NCI-H187 (cell line): ENCODE results near the gene TMPRSS2.
A peak's percentile ranks its signal among the peaks of the same experiment; 100 is the strongest.

Source experiments
- DNase-seq, 2 experiments: peaks; one replicate each; lab custom pipeline; 2025; lab: John Stamatoyannopoulos, UW

Gene TMPRSS2

DNA sequence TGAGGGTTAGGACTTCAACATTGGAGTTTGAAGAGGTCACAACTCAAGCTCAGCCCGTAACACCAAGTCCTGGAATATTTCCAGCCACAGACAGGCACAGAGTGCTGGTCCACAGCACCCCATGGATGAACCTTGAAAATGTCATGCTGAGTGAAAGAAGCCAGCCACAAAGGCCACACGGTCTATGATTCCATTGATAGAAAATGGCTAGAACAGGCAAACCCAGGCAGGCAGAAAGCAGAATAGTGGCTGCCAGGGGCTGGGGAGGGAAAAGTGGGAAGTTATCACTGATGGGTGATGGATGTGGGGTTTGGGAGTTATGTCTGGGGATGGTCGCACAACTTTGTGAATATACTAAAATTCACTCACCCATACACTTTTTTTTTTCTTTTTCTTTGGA lies 60.6 kb downstream of the TMPRSS2 start:
- no peak for DNase-seq

GRCh38 chr21:41446586-41446985 lies 61.4 kb downstream of the TMPRSS2 start:
- DNase-seq = no peak

DNA sequence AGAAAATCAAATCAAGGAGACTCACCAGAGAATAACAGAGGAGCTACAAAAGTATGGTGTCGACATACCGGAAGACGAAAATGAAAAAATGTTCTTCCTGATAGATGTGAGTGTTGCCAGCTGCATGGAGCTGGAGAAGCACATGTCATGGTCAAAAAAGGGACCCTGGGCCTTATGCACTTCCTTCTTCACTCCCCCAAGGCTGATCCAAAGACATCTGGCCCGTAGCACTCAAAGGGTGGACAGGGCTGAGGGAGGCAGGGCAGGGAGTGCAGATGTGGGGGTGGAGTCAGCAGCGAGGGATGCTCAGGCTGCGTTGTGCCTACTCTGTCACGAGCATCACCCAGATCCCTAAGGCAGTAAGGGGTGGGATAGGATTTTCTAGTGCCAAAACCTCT lies 62.5 kb downstream of the TMPRSS2 start:
- no peak for DNase-seq

DNA sequence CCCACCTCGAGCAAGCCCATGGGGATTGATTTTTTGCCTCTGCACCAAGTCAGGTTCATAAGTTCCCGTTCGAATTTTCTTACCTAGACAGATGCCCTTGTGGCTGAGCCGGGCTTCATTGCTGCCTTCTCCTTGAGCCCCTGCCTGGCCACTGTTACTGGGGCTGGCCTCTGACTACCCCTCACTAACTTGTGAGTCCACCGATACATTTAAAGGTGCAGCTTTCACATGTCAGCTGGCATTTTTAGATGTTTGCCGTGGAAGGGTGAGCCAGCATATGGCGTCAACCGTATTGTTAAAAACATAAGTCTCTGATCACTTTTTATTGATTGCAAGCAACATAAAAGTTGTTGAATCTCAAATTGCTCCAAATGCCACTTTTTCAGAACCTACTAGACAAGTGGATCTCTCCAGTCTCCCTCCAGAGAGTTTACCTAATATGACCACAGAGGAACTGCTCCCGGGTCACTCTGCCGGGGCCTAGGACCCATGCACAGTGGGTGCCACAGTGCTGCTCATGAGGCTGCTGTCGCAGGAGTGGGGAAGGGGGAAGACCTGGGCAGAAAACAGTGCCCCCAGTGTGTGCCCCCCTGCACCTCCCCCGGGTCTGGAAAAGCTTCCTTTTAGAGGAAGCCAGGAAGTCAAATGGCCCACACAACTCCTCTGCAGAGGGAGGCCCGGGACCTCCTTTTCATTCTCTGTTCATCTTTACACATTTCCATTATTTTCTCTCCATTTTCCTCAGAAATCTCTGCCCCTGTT lies 63.1 kb downstream of the TMPRSS2 start:
- DNase-seq = no peak

DNA sequence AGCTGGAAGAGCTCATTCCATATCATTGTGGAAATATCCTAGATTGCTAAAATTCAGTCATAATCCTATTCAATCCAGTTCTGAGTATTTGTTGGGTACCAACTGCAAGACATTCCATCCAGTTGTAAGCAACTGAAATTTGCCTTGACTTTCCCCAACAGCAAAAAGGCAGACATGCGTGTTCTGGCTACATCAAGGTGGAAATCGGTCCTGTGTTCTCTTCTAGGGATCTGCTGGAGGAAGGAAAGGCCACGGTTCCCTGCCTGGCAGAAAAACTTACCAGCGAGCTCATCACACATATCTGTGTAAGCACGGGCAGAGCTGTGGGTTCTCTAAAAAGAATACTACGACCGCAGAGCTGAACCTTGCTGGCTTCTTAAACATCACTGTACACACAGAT lies 64.4 kb downstream of the TMPRSS2 start:
- DNase-seq = no peak

DNA sequence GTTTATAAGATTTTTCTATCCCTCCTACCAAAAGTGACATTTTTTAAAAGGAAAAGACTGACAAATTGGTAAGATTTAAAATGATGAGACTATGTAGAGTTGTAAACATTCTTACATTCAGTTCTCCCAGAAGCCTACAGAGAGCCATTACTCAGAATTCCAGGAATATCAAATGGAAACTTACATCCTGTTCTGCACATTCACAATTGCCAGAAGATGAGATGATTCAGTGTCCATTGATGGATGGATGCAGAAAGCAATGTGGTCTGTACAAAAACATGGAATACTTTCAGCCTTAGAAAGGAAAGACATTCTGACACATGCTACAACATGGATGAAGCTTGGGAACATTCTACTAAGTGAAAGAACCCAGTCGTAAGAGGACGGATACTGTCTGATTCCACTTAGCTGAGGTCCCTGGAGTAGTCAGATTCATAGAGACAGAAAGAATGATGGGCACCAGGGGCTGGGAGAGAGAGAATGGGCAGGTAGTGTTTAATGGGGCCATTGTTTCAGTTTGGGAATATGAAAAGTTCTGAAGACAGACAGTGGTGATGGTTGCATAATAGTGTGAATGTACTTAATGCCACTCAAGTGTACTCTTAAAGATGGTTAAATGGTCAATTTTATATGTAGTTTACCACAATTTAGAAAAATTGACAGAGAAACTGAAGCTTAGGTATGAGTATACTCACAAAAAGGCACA lies 65.3 kb downstream of the TMPRSS2 start:
- DNase-seq = no peak

DNA sequence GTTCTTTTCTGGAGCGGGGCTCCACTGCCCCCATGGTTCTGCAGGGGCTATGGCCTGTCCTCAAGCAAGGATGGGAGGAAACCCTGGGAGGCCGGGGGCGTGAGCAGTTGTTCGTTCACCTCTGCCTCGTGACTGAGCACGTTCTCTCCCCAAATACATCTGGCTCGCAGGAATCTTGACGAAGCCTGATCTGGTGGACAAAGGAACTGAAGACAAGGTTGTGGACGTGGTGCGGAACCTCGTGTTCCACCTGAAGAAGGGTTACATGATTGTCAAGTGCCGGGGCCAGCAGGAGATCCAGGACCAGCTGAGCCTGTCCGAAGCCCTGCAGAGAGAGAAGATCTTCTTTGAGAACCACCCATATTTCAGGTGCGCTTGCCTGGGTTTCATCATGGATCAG lies 66.4 kb downstream of the TMPRSS2 start:
- DNase-seq = no peak

DNA sequence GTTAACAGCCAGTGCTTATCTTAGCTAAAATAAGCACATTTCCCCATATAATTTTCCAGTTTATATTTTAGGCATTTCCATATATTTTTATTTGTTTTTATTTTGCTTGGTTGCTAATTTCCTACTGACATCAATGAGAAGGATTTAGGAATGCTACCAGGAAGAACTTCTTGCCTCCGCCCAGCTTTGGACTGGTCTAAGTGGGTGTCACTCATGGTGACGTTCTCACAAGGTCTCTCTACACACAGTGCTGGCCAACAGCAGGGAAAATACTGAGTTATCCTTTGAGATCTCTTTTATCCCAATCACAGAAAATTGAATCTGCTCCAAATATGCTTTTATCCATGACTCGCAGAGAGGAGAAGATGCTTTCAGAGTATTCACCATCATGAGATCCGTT lies 68.7 kb downstream of the TMPRSS2 start:
- no peak for DNase-seq

DNA sequence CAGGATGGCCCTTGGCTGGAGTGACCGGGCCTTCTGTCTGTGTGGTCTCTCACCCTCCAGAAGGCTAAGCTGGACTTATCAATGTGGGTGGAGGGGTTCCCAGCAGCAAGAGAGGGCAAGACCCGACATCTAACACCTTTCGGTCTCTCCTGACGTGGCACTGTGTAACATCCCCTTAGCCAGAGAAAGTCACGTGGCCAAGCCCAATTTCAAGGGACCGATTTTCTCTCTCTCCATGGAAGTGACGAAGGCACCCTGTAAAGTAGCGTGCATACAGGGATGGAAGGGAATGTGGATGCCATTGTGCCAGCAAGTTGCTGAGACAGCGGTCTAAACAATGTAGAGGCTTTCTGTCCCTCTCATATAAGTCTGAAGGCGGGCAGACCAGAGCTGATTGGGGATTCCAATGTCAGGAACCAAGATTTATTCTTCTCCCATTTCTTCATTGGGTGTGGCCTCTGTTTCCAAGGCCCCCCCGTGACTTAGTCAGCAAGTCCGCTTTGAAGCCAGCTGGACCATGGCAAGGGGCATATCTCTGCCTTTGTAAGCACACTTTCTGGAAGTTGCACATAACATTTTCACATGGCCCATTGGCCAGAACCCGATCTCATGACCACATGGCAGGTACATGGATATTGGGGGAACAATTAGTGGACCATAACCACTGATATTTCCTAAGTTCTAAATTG lies 69.4 kb downstream of the TMPRSS2 start:
- DNase-seq = no peak

GRCh38 chr21:41437729-41438128 lies 70.2 kb downstream of the TMPRSS2 start:
- no peak for DNase-seq

DNA sequence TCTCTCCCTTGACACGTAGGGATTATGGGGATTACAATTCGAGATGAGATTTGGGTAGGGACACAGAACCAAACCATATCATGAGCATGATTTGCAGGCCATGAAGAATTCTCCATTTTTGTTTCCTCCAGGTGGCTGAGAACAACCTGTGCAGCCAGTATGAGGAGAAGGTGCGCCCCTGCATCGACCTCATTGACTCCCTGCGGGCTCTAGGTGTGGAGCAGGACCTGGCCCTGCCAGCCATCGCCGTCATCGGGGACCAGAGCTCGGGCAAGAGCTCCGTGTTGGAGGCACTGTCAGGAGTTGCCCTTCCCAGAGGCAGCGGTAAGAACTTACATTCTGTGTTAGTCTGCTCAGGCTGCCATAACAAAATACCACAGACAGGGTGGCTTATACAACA lies 72.3 kb downstream of the TMPRSS2 start:
- DNase-seq = no peak

DNA sequence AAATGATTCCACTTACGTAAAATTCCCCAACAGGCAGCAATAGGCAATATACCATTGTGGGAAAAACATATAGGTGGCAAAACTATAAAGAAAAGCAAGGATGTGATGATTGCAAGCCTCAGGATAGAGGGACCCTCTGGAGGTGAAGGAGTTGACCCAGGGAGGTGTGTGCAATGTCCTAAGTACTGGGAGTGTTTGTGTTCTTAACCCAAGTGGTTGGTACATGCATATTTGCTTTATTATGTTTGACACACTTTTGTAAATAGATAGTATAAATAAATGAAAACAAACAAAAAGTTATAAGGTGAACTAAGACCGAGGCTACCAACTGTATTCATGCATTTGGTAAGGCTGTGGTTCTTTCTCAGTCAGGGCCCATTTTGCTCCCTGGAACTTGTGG lies 74.4 kb downstream of the TMPRSS2 start:
- no peak for DNase-seq

GRCh38 chr21:41432562-41433460 lies 75.1 kb downstream of the TMPRSS2 start:
- peak in 1 of 2 experiments; percentile 29 for DNase-seq

- peak in 1 of 2 experiments; percentile 22 for DNase-seq
These were observed 76.0 kb downstream of the TMPRSS2 start for GRCh38 chr21:41431788-41432548.

- no peak for DNase-seq
These were observed 78.0 kb downstream of the TMPRSS2 start for GRCh38 chr21:41429925-41430491.

DNA sequence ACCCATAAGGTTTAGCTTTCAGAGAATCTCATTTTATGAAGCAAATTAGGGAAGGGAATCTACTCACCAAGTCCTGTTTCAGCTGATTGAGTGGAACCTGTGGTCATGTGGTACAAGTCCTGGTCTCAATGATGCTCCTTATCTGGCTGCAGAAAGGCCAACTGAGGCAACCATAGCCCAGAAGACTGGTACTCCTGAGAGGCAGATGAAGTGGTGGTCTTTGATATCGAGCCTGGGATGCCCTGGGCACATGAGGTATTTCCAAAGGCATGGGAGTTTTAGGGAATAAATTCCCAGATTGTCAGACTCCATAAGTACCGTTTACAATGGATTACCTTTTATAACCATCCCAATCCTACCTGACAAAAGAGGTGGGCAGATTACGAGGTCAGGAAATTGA lies 78.7 kb downstream of the TMPRSS2 start:
- DNase-seq = no peak

GRCh38 chr21:41428847-41429246 lies 79.1 kb downstream of the TMPRSS2 start:
- DNase-seq = no peak

DNA sequence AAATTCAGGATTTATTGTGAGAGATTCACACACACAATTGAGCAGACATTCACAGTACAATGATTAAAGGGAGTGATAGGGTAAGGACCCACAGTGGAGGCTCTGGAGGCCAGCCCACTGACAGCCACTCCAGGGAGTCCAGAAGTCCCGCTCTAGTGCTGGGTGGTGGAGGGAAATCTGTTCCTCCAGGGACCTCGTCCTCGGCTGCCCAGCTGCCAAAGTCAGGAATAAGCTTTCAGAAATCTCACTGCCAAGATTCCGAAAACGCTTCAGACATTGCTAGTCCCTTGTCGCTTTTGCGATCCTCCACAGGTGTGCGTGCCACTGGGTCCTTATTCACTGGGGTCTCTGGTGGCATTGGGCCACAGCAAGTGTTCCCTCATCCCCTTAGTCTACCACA lies 79.6 kb downstream of the TMPRSS2 start:
- DNase-seq = no peak

- no peak for DNase-seq
These were observed 80.4 kb downstream of the TMPRSS2 start for GRCh38 chr21:41427556-41427955.

DNA sequence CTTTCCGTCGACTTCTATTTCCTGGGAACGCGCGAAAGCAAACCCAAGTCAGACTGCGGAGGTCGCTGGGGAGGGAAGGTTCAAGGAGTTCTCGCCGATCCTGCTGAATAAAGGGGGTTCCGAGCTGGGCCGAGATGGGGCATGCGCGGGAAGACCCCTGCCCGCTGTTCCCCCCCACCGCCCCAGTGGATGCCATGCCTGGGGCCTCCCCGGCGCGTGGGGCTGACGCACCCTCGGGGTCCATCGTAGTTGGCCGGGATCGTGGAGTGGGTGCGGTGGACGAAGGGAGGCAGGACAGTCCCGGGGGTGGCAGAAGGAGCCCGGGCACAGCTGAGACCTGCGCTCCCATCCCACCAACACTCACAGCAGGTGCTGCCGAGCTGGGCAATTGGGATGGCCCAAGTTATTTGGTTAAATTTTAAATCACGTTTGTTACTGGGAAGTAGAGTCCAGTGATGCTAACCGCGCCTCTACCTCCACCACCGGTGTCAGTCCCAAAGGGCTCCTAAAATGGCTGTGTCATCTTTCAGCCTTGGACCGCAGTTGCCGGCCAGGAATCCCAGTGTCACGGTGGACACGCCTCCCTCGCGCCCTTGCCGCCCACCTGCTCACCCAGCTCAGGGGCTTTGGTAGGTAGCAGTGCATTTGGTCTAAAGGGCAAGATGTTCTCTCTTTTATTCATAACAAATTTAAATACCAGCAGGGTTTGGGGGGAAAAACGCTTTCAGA lies 81.1 kb downstream of the TMPRSS2 start:
- DNase-seq = no peak
